Measurements from ENCODE around the gene MRPL11.
"Not testable (repeated sequence)": the region's sequence is repeated elsewhere in the genome, so short reads cannot be mapped to it uniquely, and the experiment has no call there.

The MRPL11 gene

GRCh38 chr11:66431287-66431686 lies 7.4 kb downstream of the MRPL11 start:
- DNase-seq (ENCODE audit: low read depth) = not testable (repeated sequence)

- DNase-seq (ENCODE audit: low read depth) = peak; percentile 62
Measured at GRCh38 chr11:66429983-66430602, 8.6 kb downstream of the MRPL11 start.

- no peak for DNase-seq (ENCODE audit: low read depth)
Measured at GRCh38 chr11:66428933-66429332, 9.7 kb downstream of the MRPL11 start.

GRCh38 chr11:66426314-66426713 lies 12.3 kb downstream of the MRPL11 start:
- DNase-seq (ENCODE audit: low read depth) = no peak

GRCh38 chr11:66421492-66422205 lies 17.0 kb downstream of the MRPL11 start:
- DNase-seq (ENCODE audit: low read depth) = peak; percentile 71

- DNase-seq (ENCODE audit: low read depth) = no peak
Measured at GRCh38 chr11:66420671-66421476, 17.8 kb downstream of the MRPL11 start, which contains the start of gene NPAS4. NPAS4 (plus strand) TSS chr11:66421035; CDS start chr11:66421180, 145 bp downstream.

GRCh38 chr11:66419825-66420224 lies 18.8 kb downstream of the MRPL11 start:
- DNase-seq (ENCODE audit: low read depth) = no peak

GRCh38 chr11:66418986-66419308 lies 19.7 kb downstream of the MRPL11 start:
- no peak for DNase-seq (ENCODE audit: low read depth)

GRCh38 chr11:66418168-66418985 lies 20.3 kb downstream of the MRPL11 start:
- DNase-seq (ENCODE audit: low read depth) = peak; percentile 52

GRCh38 chr11:66417000-66417399 lies 21.6 kb downstream of the MRPL11 start:
- DNase-seq (ENCODE audit: low read depth) = no peak

- no peak for DNase-seq (ENCODE audit: low read depth)
Measured at GRCh38 chr11:66415423-66415822, 23.2 kb downstream of the MRPL11 start.

- DNase-seq (ENCODE audit: low read depth) = no peak
Measured at GRCh38 chr11:66414120-66414934, 24.3 kb downstream of the MRPL11 start.

- no peak for DNase-seq (ENCODE audit: low read depth)
Measured at GRCh38 chr11:66413167-66413566, 25.5 kb downstream of the MRPL11 start.

GRCh38 chr11:66412110-66412509 lies 26.5 kb downstream of the MRPL11 start:
- no peak for DNase-seq (ENCODE audit: low read depth)

- DNase-seq (ENCODE audit: low read depth) = no peak
Measured at GRCh38 chr11:66411323-66411722, 27.3 kb downstream of the MRPL11 start.

- DNase-seq (ENCODE audit: low read depth) = no peak
Measured at GRCh38 chr11:66410191-66410590, 28.5 kb downstream of the MRPL11 start.

GRCh38 chr11:66409226-66409625 lies 29.4 kb downstream of the MRPL11 start:
- DNase-seq (ENCODE audit: low read depth) = no peak

GRCh38 chr11:66408488-66409214 lies 30.0 kb downstream of the MRPL11 start:
- DNase-seq (ENCODE audit: low read depth) = peak; percentile 88

- DNase-seq (ENCODE audit: low read depth) = no peak
Measured at GRCh38 chr11:66407651-66408050, 31.0 kb downstream of the MRPL11 start.

- no peak for DNase-seq (ENCODE audit: low read depth)
Measured at GRCh38 chr11:66393954-66394353, 44.7 kb downstream of the MRPL11 start.

GRCh38 chr11:66391322-66391721 lies 47.3 kb downstream of the MRPL11 start:
- DNase-seq (ENCODE audit: low read depth) = no peak

Measured in stimulated activated CD8-positive, alpha-beta memory T cell treated with anti-CD3 and anti-CD28 coated beads, Interleukin-4, amount 100 ng/mL, for 24 hours (primary cell).